K562 (cell line): Measurements from ENCODE around the gene GRM5. TPM values are rescaled to one million over a fixed set of nuclear protein-coding genes. Genes with fewer than 3 reads are reported as not detected.
"Not testable (repeated sequence)": the region's sequence is repeated elsewhere in the genome, so short reads cannot be mapped to it uniquely, and the experiment has no call there.

Experiments
- ATAC-seq: fragments of 200-7000 bp; cut with Tn5 transposase; 3 replicates; pipeline ENCODE4 v1.9.1; 2020; ENCODE audit warnings: moderate library complexity
- BruUV-seq: library from RNA; stranded (reverse); fragments of 400-500 nt; replicated peaks from 2 replicates; lab custom pipeline; 2021; lab: Mats Ljungman, UMichigan
- CTCF ChIA-PET: fragments of 300-600 bp; formaldehyde crosslinking; extraction: SDS; loops from one replicate; lab custom pipeline; 2021; ENCODE audit warnings: low intra/inter-chr PET ratio; lab: Yijun Ruan, JAX
- POLR2A ChIA-PET: fragments of 300-600, 350-650 bp; sonication (Branson Sonifier 250); formaldehyde crosslinking; extraction: SDS; loops from one replicate; lab custom pipeline; 2021; ENCODE audit warnings: antibody characterized with exemption, inconsistent platforms; lab: Yijun Ruan, JAX
- DNase-seq, 4 experiments: peaks; one replicate each; pipeline versions ENCODE4 v3.0.0 to v3.0.0-alpha.2; 2011 to 2018; ENCODE audit warnings: low spot score in 3 of 4, mixed read lengths in 3 of 4; ENCODE audit errors: extremely low read depth in 1 of 4
- FAIRE-seq: peaks from 2 replicates; lab custom pipeline; 2011; peaks lifted over from hg19 to GRCh38; lab: Jason Lieb, UNC
- H2AFZ ChIP-seq: 2 replicates; pipeline ENCODE4 v1.6.0; 2011; ENCODE audit warnings: low read depth, low read length, control low read depth, inconsistent platforms
- H3K27ac ChIP-seq: fragments of 200-600 bp; 3 replicates; pipeline ENCODE4 v1.8.0; 2011; ENCODE audit warnings: low read depth, mild to moderate bottlenecking, control low read depth, inconsistent platforms, low read length, moderate library complexity, mixed read lengths; ENCODE audit errors: extremely low read depth
- H3K27me3 ChIP-seq, 2 experiments: fragments of 300-600 bp in 1 of 2; 2 replicates in 1 of 2; 3 replicates in 1 of 2; pipeline versions ENCODE4 v1.6.0 to v1.8.0; 2011; ENCODE audit warnings: inconsistent platforms in 2 of 2, low read length in 2 of 2, mild to moderate bottlenecking in 1 of 2, mixed read lengths in 1 of 2, moderate library complexity in 1 of 2; ENCODE audit not compliant: control insufficient read depth in 2 of 2, insufficient read depth in 2 of 2
- H3K36me3 ChIP-seq: fragments of 300-600 bp; 3 replicates; pipeline ENCODE4 v1.8.0; 2011; ENCODE audit warnings: mild to moderate bottlenecking, low read length, inconsistent platforms; ENCODE audit not compliant: control insufficient read depth, insufficient read depth
- H3K4me1 ChIP-seq, 2 experiments: fragments of 200-600 bp in 1 of 2; replicated peaks in 1 of 2; 2 replicates in 1 of 2; 3 replicates in 1 of 2; pipeline versions ENCODE4 v1.5.1 to v1.8.0; 2011; ENCODE audit warnings: inconsistent platforms in 2 of 2, low read length in 2 of 2, mild to moderate bottlenecking in 1 of 2, mixed read lengths in 1 of 2, moderate library complexity in 1 of 2; ENCODE audit not compliant: control insufficient read depth in 2 of 2, insufficient read depth in 2 of 2
- H3K4me2 ChIP-seq: 2 replicates; pipeline ENCODE4 v1.6.1; 2011; ENCODE audit warnings: low read length, control low read depth, inconsistent platforms, mixed read lengths; ENCODE audit not compliant: insufficient read depth
- H3K4me3 ChIP-seq: fragments of 200-600 bp; sonication (generic), shearing (Covaris generic); 2 replicates; pipeline ENCODE4 v1.5.1; 2016; ENCODE audit warnings: control low read depth, inconsistent platforms
- H3K79me2 ChIP-seq: fragments of 200-600 bp; 3 replicates; pipeline ENCODE4 v1.8.0; 2011; ENCODE audit warnings: low read length, inconsistent platforms; ENCODE audit not compliant: control insufficient read depth, insufficient read depth
- H3K9ac ChIP-seq, 2 experiments: 2 replicates each; pipeline versions ENCODE4 v1.6.0 to v1.6.1; 2011; ENCODE audit warnings: low read depth in 2 of 2, low read length in 2 of 2, control low read depth in 1 of 2, inconsistent platforms in 1 of 2, mild to moderate bottlenecking in 1 of 2, mixed read lengths in 1 of 2; ENCODE audit not compliant: insufficient read depth in 1 of 2
- H3K9me1 ChIP-seq: one replicate; pipeline ENCODE4 v1.6.0; 2011; ENCODE audit warnings: inconsistent platforms, mild to moderate bottlenecking, low read length, moderate library complexity; ENCODE audit not compliant: control insufficient read depth, insufficient read depth
- H3K9me3 ChIP-seq: replicated peaks from 2 replicates; pipeline ENCODE4 v1.5.1; 2011; ENCODE audit warnings: low read depth, low read length, inconsistent platforms; ENCODE audit not compliant: control insufficient read depth, insufficient read depth
- H4K20me1 ChIP-seq: replicated peaks from 2 replicates; pipeline ENCODE4 v1.6.1; 2011; ENCODE audit warnings: low read length, inconsistent platforms, mixed read lengths; ENCODE audit not compliant: control insufficient read depth, insufficient read depth
- BDP1 ChIP-seq: IDR thresholded peaks from 3 replicates; pipeline ENCODE4 v1.6.1; 2011; ENCODE audit not compliant: insufficient read length, insufficient read depth
- GTF2F1 ChIP-seq: IDR thresholded peaks from 2 replicates; pipeline ENCODE4 v1.6.1; 2011; ENCODE audit warnings: low read depth, low read length, improper control_type of control experiment
- HDAC6 ChIP-seq: IDR thresholded peaks from 2 replicates; pipeline ENCODE4 v1.6.1; 2012; ENCODE audit warnings: low read depth, mild to moderate bottlenecking, control low read depth, inconsistent platforms, low read length, moderate library complexity
- HLTF ChIP-seq: fragments of 450-650 bp; IDR thresholded peaks from 2 replicates; pipeline ENCODE4 v1.6.1; 2016
- HNRNPH1 ChIP-seq: fragments of 200-400 bp; formaldehyde crosslinking; optimal IDR thresholded peaks from 2 replicates; pipeline ENCODE3; 2017; ENCODE audit warnings: low read depth, mild to moderate bottlenecking, low read length, moderate library complexity
- HOXB6 ChIP-seq: fragments of 250-450 bp; sonication (Bioruptor Pico); IDR thresholded peaks from 2 replicates; pipeline ENCODE4 v1.5.1; 2022; ENCODE audit warnings: mild to moderate bottlenecking, borderline replicate concordance
- KLF1 ChIP-seq: fragments of 450-650 bp; IDR thresholded peaks from 2 replicates; pipeline ENCODE4 v1.6.1; 2016; ENCODE audit warnings: missing genetic modification characterization, missing compliant biosample characterization
- NELFE ChIP-seq: IDR thresholded peaks from 2 replicates; pipeline ENCODE4 v1.6.1; 2011; ENCODE audit warnings: mild to moderate bottlenecking; ENCODE audit not compliant: insufficient read depth, insufficient read length
- NFYB ChIP-seq: IDR thresholded peaks from 2 replicates; pipeline ENCODE4 v1.6.1; 2011; ENCODE audit warnings: mild to moderate bottlenecking, moderate library complexity; ENCODE audit not compliant: insufficient read length; ENCODE audit errors: extremely low read depth
- NRF1 ChIP-seq, 2 experiments: fragments of 450-650 bp; IDR thresholded peaks in 1 of 2; conservative IDR thresholded peaks in 1 of 2; 2 replicates each; pipeline ENCODE4 v1.6.1; 2014; ENCODE audit warnings: mild to moderate bottlenecking in 2 of 2
- POLR2H ChIP-seq: IDR thresholded peaks from 2 replicates; pipeline ENCODE4 v1.6.1; 2016; ENCODE audit warnings: missing genetic modification characterization, low read depth, mild to moderate bottlenecking, control low read depth, missing compliant biosample characterization, moderate library complexity
- RBM25 ChIP-seq: fragments of 200-400 bp; formaldehyde crosslinking; IDR thresholded peaks from 2 replicates; pipeline ENCODE4 v1.6.1; 2018; ENCODE audit warnings: low read length, low read depth, moderate library complexity; ENCODE audit not compliant: severe bottlenecking
- SIN3B ChIP-seq: fragments of 450-650 bp; IDR thresholded peaks from 2 replicates; pipeline ENCODE4 v1.6.1; 2017; ENCODE audit warnings: low read depth, mild to moderate bottlenecking, moderate library complexity
- ZBTB9 ChIP-seq: fragments of 450-650 bp; formaldehyde crosslinking; IDR thresholded peaks from 2 replicates; pipeline ENCODE4 v1.4.0; 2020; ENCODE audit warnings: mild to moderate bottlenecking, moderate library complexity
- ZNF274 ChIP-seq: IDR thresholded peaks from 2 replicates; pipeline ENCODE4 v1.6.1; 2011; ENCODE audit warnings: low read depth, mild to moderate bottlenecking, low read length, moderate library complexity, borderline replicate concordance
- ZNF384 ChIP-seq: IDR thresholded peaks from 2 replicates; pipeline ENCODE4 v1.6.1; 2012; ENCODE audit warnings: low read depth, low read length, improper control_type of control experiment
- ZNF561 ChIP-seq: fragments of 450-650 bp; formaldehyde crosslinking; conservative IDR thresholded peaks from 2 replicates; pipeline ENCODE4 v1.4.0; 2020; ENCODE audit warnings: mild to moderate bottlenecking, moderate library complexity
- ZNF583 ChIP-seq: fragments of 250-450 bp; sonication (Bioruptor Pico); IDR thresholded peaks from 2 replicates; pipeline ENCODE4 v1.4.0; 2020
- ZNF586 ChIP-seq: fragments of 450-650 bp; formaldehyde crosslinking; conservative IDR thresholded peaks from 2 replicates; pipeline ENCODE4 v1.4.0; 2020; ENCODE audit warnings: mild to moderate bottlenecking, moderate library complexity
- ZNF695 ChIP-seq: fragments of 450-650 bp; formaldehyde crosslinking; IDR thresholded peaks from 2 replicates; pipeline ENCODE4 v1.4.0; 2020; ENCODE audit warnings: mild to moderate bottlenecking, moderate library complexity
- WGBS: fragments of 100-300 bp; shearing (Covaris generic); methylation state at CpG from one replicate; pipeline ENCODE4 v1.1.6; 2016; ENCODE audit warnings: low coverage, mixed read lengths; ENCODE audit not compliant: insufficient coverage; ENCODE audit errors: missing lambda C conversion rate; 5-methylcytosine and 5-hydroxymethylcytosine counted together
- in situ Hi-C: fragments of 300-500 bp; cut with MboI; formaldehyde crosslinking; loops from 4 replicates; pipeline ENCODE4 v1.15.0; 2018; ENCODE audit warnings: inconsistent platforms, mixed read lengths
- intact Hi-C: fragments of 100-400 bp; cut with micrococcal nuclease; formaldehyde crosslinking; loops from 2 replicates; pipeline ENCODE4 v1.14.2; 2022
- polyA plus RNA-seq, 8 experiments: library from polyadenylated mRNA; depleted of rRNA in 4 of 8; stranded (reverse) in 5 of 8; unstranded in 3 of 8; fragments of >200 nt; fragmentation: Nextera tagmentation in 2 of 8; fragmentation: Illumina TruSeq in 1 of 8; extraction: Ambion mirVana in 2 of 8; extraction: Trizol in 1 of 8; gene quantifications; 2 replicates each; pipeline versions ENCODE4 v1.2.1 to v1.2.3, GENCODE V29; 2011 to 2014; ENCODE audit warnings: inconsistent platforms in 1 of 8, missing spikeins in 1 of 8
- total RNA-seq, 7 experiments: library from RNA; depleted of rRNA in 6 of 7; stranded (reverse); fragments of >200 nt in 6 of 7; fragmentation: Illumina TruSeq in 2 of 7; extraction: Trizol in 2 of 7; gene quantifications; 2 replicates each; pipeline versions ENCODE4 v1.2.1 to v1.2.3, GENCODE V29; 2011 to 2021; ENCODE audit warnings: low replicate concordance in 1 of 7

The GRM5 gene
- total and polyA plus RNA-seq, 9 of the 15 experiments (the other 6 are each of a cell fraction or from before 2014, with no cell fraction given), result not detected

- DNase-seq, result no peak
- in situ Hi-C loops (no loop called here), intact Hi-C loops (no loop called here)
- no peak overlapping the region for H3K4me2 ChIP-seq
- no TSS peak for BruUV-seq
- TF ChIP-seq RBM25 (no peak), POLR2H (tag) (no peak), NFYB (no peak), ZNF274 (no peak), ZNF583 (CRISPR knock-in tag) (no peak), ZNF695 (CRISPR knock-in tag) (no peak), NELFE (no peak), HNRNPH1 (no peak), ZNF384 (no peak), KLF1 (tag) (no peak), HOXB6 (CRISPR knock-in tag) (no peak), BDP1 (no peak), ZBTB9 (CRISPR knock-in tag) (no peak), ZNF586 (CRISPR knock-in tag) (no peak), HLTF (no peak), HDAC6 (no peak), SIN3B (no peak), ZNF561 (CRISPR knock-in tag) (no peak), NRF1 (conservative IDR thresholded peaks at IDR 0.05 in 1 of 2, IDR thresholded peaks at IDR 0.05 in 1 of 2) (no peak), GTF2F1 (no peak)
- TF ChIP-seq, all 486 proteins: peak for 0
- no peak for FAIRE-seq
- H3K36me3 ChIP-seq, result no peaks in the 10 kb centered on the region
- H2AFZ ChIP-seq, result no peak overlapping the region
- H3K79me2 ChIP-seq, result no peaks in the 10 kb centered on the region
- ATAC-seq, result no peak
- no peaks in the 10 kb centered on the region for H3K4me1 ChIP-seq
- H3K9me3 ChIP-seq, result no peaks in the 10 kb centered on the region
- H3K27me3 ChIP-seq, result no peaks in the 10 kb centered on the region
- H3K4me3 ChIP-seq, result no peak overlapping the region
- no peak overlapping the region for H3K9ac ChIP-seq
- H3K27ac ChIP-seq, result no peak overlapping the region
- ChIA-PET POLR2A (no interaction called here), CTCF (no interaction called here)
- no peaks in the 10 kb centered on the region for H3K9me1 ChIP-seq
- 0% methylated on average over 4 of the region's 4 CpGs for WGBS
- no peaks in the 10 kb centered on the region for H4K20me1 ChIP-seq
Observed at GRCh38 chr11:89052220-89052619, 13.6 kb downstream of the GRM5 start.

- ATAC-seq, H3K4me2 ChIP-seq, H4K20me1 ChIP-seq, H3K27ac ChIP-seq, H3K36me3 ChIP-seq, POLR2A ChIA-PET, FAIRE-seq, H3K9ac ChIP-seq, H3K4me1 ChIP-seq, CTCF ChIA-PET, DNase-seq, H3K9me1 ChIP-seq, H3K79me2 ChIP-seq, in situ Hi-C loops, H3K9me3 ChIP-seq, H3K4me3 ChIP-seq, H3K27me3 ChIP-seq, intact Hi-C loops, H2AFZ ChIP-seq, BruUV-seq: not testable (repeated sequence)
- WGBS, result 0% methylated on average over 2 of the region's 4 CpGs
Observed at GRCh38 chr11:89047159-89047558, 18.6 kb downstream of the GRM5 start.
